ENCODE data around the gene EXOC2. TPM values are rescaled to one million over a fixed set of nuclear protein-coding genes. Genes with fewer than 3 reads are reported as not detected.

Gene EXOC2
- polyA plus RNA-seq, 1 donor (not counting 4 experiments of a cell fraction or from before 2014, with no cell fraction given), result 28.4 TPM

- dilution Hi-C loops (cut with MboI; ENCODE audit: extremely low pct_ligation_motif_present, low sequenced_read_pairs), result no loop called here
- H3K27me3 ChIP-seq (ENCODE audit: control insufficient read depth, extremely low read depth, insufficient read depth, low read length), result no peaks in the 10 kb centered on the region
- no peak overlapping the region for H3K4me3 ChIP-seq (ENCODE audit: control insufficient read depth in 2 of 3, extremely low read depth in 1 of 3, insufficient read depth in 2 of 3, low read depth in 1 of 3, low read length in 3 of 3)
- DNase-seq (ENCODE audit: low read depth, low spot score), result no peak
- no peak overlapping the region for H3K27ac ChIP-seq (ENCODE audit: control insufficient read depth, insufficient read depth, low read length)
- no peak for FAIRE-seq
- H3K4me1 ChIP-seq (ENCODE audit: control insufficient read depth, extremely low read depth, insufficient read depth, low read length), result no peaks in the 10 kb centered on the region
- H3K79me2 ChIP-seq (ENCODE audit: control insufficient read depth, insufficient read depth, low read length), result no peaks in the 10 kb centered on the region
- H3K9me1 ChIP-seq (ENCODE audit: control insufficient read depth, extremely low read depth, insufficient read depth, low read length), result no peaks in the 10 kb centered on the region
- H3K9ac ChIP-seq (ENCODE audit: control insufficient read depth, extremely low read depth, insufficient read depth, low read length), result no peak overlapping the region
- H3K36me3 ChIP-seq (ENCODE audit: control insufficient read depth in 2 of 2, extremely low read depth in 1 of 2, insufficient read depth in 2 of 2, low read length in 2 of 2), result peaks cover 3 to 6% of the 10 kb centered on the region in 2 experiments
- H3K4me2 ChIP-seq (ENCODE audit: control insufficient read depth, extremely low read depth, insufficient read depth, low read depth, low read length), result no peak overlapping the region
- H2AFZ ChIP-seq (ENCODE audit: control insufficient read depth, low read length), result no peak overlapping the region
- no peaks in the 10 kb centered on the region for H3K9me3 ChIP-seq (ENCODE audit: control insufficient read depth, low read depth, low read length)
- no peak for TF ChIP-seq EZH2 (IDR thresholded peaks at IDR 0.05; ENCODE audit: low read length)
- no peaks in the 10 kb centered on the region for H4K20me1 ChIP-seq (ENCODE audit: control insufficient read depth, extremely low read depth, insufficient read depth, low read length)
These were observed 193.3 kb downstream of the EXOC2 start for GRCh38 chr6:499617-500016.

GRCh38 chr6:498795-499231, 194.1 kb downstream of the EXOC2 start:
- no peaks in the 10 kb centered on the region for H4K20me1 ChIP-seq (ENCODE audit: control insufficient read depth, extremely low read depth, insufficient read depth, low read length)
- TF ChIP-seq CTCF (optimal IDR thresholded peaks at IDR 0.05 in 1 of 3, IDR thresholded peaks at IDR 0.05 in 1 of 3, conservative IDR thresholded peaks at IDR 0.05 in 1 of 3; ENCODE audit: extremely low read depth in 1 of 3, insufficient read depth in 2 of 3, low read length in 3 of 3) (no peak), EZH2 (IDR thresholded peaks at IDR 0.05; ENCODE audit: low read length) (no peak)
- no peak overlapping the region for H3K4me3 ChIP-seq (ENCODE audit: control insufficient read depth in 2 of 3, extremely low read depth in 1 of 3, insufficient read depth in 2 of 3, low read depth in 1 of 3, low read length in 3 of 3)
- dilution Hi-C loops (cut with MboI; ENCODE audit: extremely low pct_ligation_motif_present, low sequenced_read_pairs), result no loop called here
- H3K9me1 ChIP-seq (ENCODE audit: control insufficient read depth, extremely low read depth, insufficient read depth, low read length), result no peaks in the 10 kb centered on the region
- DNase-seq (ENCODE audit: low read depth, low spot score), result no peak
- H3K9ac ChIP-seq (ENCODE audit: control insufficient read depth, extremely low read depth, insufficient read depth, low read length), result no peak overlapping the region
- no peak for FAIRE-seq
- no peaks in the 10 kb centered on the region for H3K4me1 ChIP-seq (ENCODE audit: control insufficient read depth, extremely low read depth, insufficient read depth, low read length)
- H3K36me3 ChIP-seq (ENCODE audit: control insufficient read depth in 2 of 2, extremely low read depth in 1 of 2, insufficient read depth in 2 of 2, low read length in 2 of 2), result peaks cover 2 to 3% of the 10 kb centered on the region in 2 experiments
- H3K4me2 ChIP-seq (ENCODE audit: control insufficient read depth, extremely low read depth, insufficient read depth, low read depth, low read length), result no peak overlapping the region
- no peaks in the 10 kb centered on the region for H3K9me3 ChIP-seq (ENCODE audit: control insufficient read depth, low read depth, low read length)
- H2AFZ ChIP-seq (ENCODE audit: control insufficient read depth, low read length), result no peak overlapping the region
- H3K79me2 ChIP-seq (ENCODE audit: control insufficient read depth, insufficient read depth, low read length), result no peaks in the 10 kb centered on the region
- no peak overlapping the region for H3K27ac ChIP-seq (ENCODE audit: control insufficient read depth, insufficient read depth, low read length)
- H3K27me3 ChIP-seq (ENCODE audit: control insufficient read depth, extremely low read depth, insufficient read depth, low read length), result no peaks in the 10 kb centered on the region

- dilution Hi-C loops (cut with MboI; ENCODE audit: extremely low pct_ligation_motif_present, low sequenced_read_pairs), result no loop called here
These were observed 195.7 kb downstream of the EXOC2 start for GRCh38 chr6:497258-497657.

More at GRCh38 chr6:497258-497657, 195.7 kb downstream of the EXOC2 start:
- Histone ChIP-seq H3K27me3 (ENCODE audit: control insufficient read depth, extremely low read depth, insufficient read depth, low read length) (no peaks in the 10 kb centered on the region), H3K9ac (ENCODE audit: control insufficient read depth, extremely low read depth, insufficient read depth, low read length) (no peak overlapping the region), H4K20me1 (ENCODE audit: control insufficient read depth, extremely low read depth, insufficient read depth, low read length) (no peaks in the 10 kb centered on the region), H3K27ac (ENCODE audit: control insufficient read depth, insufficient read depth, low read length) (no peak overlapping the region), H3K4me2 (ENCODE audit: control insufficient read depth, extremely low read depth, insufficient read depth, low read depth, low read length) (no peak overlapping the region), H3K36me3 (ENCODE audit: control insufficient read depth in 2 of 2, extremely low read depth in 1 of 2, insufficient read depth in 2 of 2, low read length in 2 of 2) (peaks cover 2 to 3% of the 10 kb centered on the region in 2 experiments), H3K9me1 (ENCODE audit: control insufficient read depth, extremely low read depth, insufficient read depth, low read length) (no peaks in the 10 kb centered on the region), H2AFZ (ENCODE audit: control insufficient read depth, low read length) (no peak overlapping the region), H3K4me3 (ENCODE audit: control insufficient read depth in 2 of 3, extremely low read depth in 1 of 3, insufficient read depth in 2 of 3, low read depth in 1 of 3, low read length in 3 of 3) (no peak overlapping the region), H3K4me1 (ENCODE audit: control insufficient read depth, extremely low read depth, insufficient read depth, low read length) (no peaks in the 10 kb centered on the region), H3K79me2 (ENCODE audit: control insufficient read depth, insufficient read depth, low read length) (no peaks in the 10 kb centered on the region), H3K9me3 (ENCODE audit: control insufficient read depth, low read depth, low read length) (no peaks in the 10 kb centered on the region)
- DNase-seq (ENCODE audit: low read depth, low spot score) (no peak), FAIRE-seq (no peak)
- TF ChIP-seq CTCF (optimal IDR thresholded peaks at IDR 0.05 in 1 of 3, IDR thresholded peaks at IDR 0.05 in 1 of 3, conservative IDR thresholded peaks at IDR 0.05 in 1 of 3; ENCODE audit: extremely low read depth in 1 of 3, insufficient read depth in 2 of 3, low read length in 3 of 3), result no peak
- TF ChIP-seq EZH2 (IDR thresholded peaks at IDR 0.05; ENCODE audit: low read length), result no peak

All from keratinocyte (primary cell).